Naive B cell (primary cell): ENCODE results near the gene BRPF1. TPM values are rescaled to one million over a fixed set of nuclear protein-coding genes. Genes with fewer than 3 reads are reported as not detected.

Experiments
- ATAC-seq, 2 donors: fragments of 150-1000 bp; cut with Tn5 transposase; 2 replicates each; pipeline ENCODE4 v1.10.0; 2021; ENCODE audit warnings: low read depth in 2 of 2, mild to moderate bottlenecking in 2 of 2, moderate library complexity in 2 of 2
- DNase-seq: peaks from one replicate; pipeline ENCODE4 v3.0.0; 2022
- H3K27ac Mint-ChIP-seq, 6 donors: one replicate each; pipeline ENCODE4 v1.8.0; 2020 to 2022; ENCODE audit warnings: mild to moderate bottlenecking in 6 of 6, mixed read lengths in 6 of 6, moderate library complexity in 5 of 6, inconsistent platforms in 2 of 6
- H3K27me3 Mint-ChIP-seq, 3 donors: one replicate each; pipeline ENCODE4 v1.8.0; 2021 to 2022; ENCODE audit warnings: mixed read lengths in 3 of 3, mild to moderate bottlenecking in 1 of 3
- H3K36me3 Mint-ChIP-seq, 2 donors: one replicate each; pipeline ENCODE4 v1.8.0; 2020 to 2022; ENCODE audit warnings: mixed read lengths in 2 of 2, inconsistent platforms in 1 of 2, mild to moderate bottlenecking in 1 of 2
- H3K4me1 Mint-ChIP-seq, 3 donors: one replicate each; pipeline ENCODE4 v1.8.0; 2020 to 2022; ENCODE audit warnings: mixed read lengths in 3 of 3, inconsistent platforms in 1 of 3, mild to moderate bottlenecking in 1 of 3, moderate library complexity in 1 of 3
- H3K4me3 Mint-ChIP-seq, 8 donors: one replicate each; pipeline ENCODE4 v1.8.0; 2020 to 2022; ENCODE audit warnings: mild to moderate bottlenecking in 8 of 8, mixed read lengths in 8 of 8, moderate library complexity in 8 of 8, inconsistent platforms in 2 of 8
- H3K9me3 Mint-ChIP-seq, 7 donors: one replicate each; pipeline ENCODE4 v1.8.0; 2020 to 2022; ENCODE audit warnings: mixed read lengths in 7 of 7, mild to moderate bottlenecking in 5 of 7, inconsistent platforms in 2 of 7, moderate library complexity in 1 of 7
- polyA plus RNA-seq, 6 donors: library from polyadenylated mRNA; unstranded; fragments of 300-500 nt; fragmentation: Illumina TruSeq; gene quantifications; one replicate each; pipeline ENCODE4 v1.2.3, GENCODE V29; 2021; ENCODE audit warnings: low read depth in 6 of 6

Gene BRPF1
- polyA plus RNA-seq, 6 donors from 2014 or later: 3.0 to 22.0 (median 9.0) TPM

- peaks cover 18 to 21% of the 10 kb centered on the region in 2 donors for H3K36me3 Mint-ChIP-seq
- H3K4me1 Mint-ChIP-seq: peaks cover 55 to 73% (median 57%) of the 10 kb centered on the region in 3 donors
Measured at GRCh38 chr3:9794400-9794799, 62.9 kb downstream of the BRPF1 start.

GRCh38 chr3:9795207-9795606 lies 63.7 kb downstream of the BRPF1 start:
- Mint-ChIP-seq H3K4me1 (peaks cover 51 to 71% (median 53%) of the 10 kb centered on the region in 3 donors), H3K27ac (peak overlapping the region; percentile 86 to 99 (median 90)), H3K27me3 (no peaks in the 10 kb centered on the region), H3K9me3 (no peaks in the 10 kb centered on the region), H3K36me3 (peaks cover 12 to 13% of the 10 kb centered on the region in 2 donors), H3K4me3 (peak overlapping the region; percentile 77 to 100 (median 95))
- peak; percentile 63 to 65 for ATAC-seq
- peak; percentile 75 for DNase-seq

More at GRCh38 chr3:9794400-9794799, 62.9 kb downstream of the BRPF1 start:
- Mint-ChIP-seq H3K4me3 (peak overlapping the region; percentile 94 to 100 (median 97)), H3K27me3 (no peaks in the 10 kb centered on the region), H3K9me3 (no peaks in the 10 kb centered on the region), H3K27ac (peak overlapping the region in 5 of 6 donors; percentile 86 to 99 (median 93))
- no peak for DNase-seq
- ATAC-seq: no peak

GRCh38 chr3:9797196-9797945 lies 65.8 kb downstream of the BRPF1 start:
- Mint-ChIP-seq H3K27me3 (no peaks in the 10 kb centered on the region), H3K4me3 (peak overlapping the region in 2 of 8 donors; percentile 6 to 43), H3K4me1 (peaks cover 35 to 54% (median 37%) of the 10 kb centered on the region in 3 donors), H3K27ac (peak overlapping the region; percentile 12 to 99 (median 66)), H3K9me3 (no peaks in the 10 kb centered on the region), H3K36me3 (peaks cover 7 to 10% of the 10 kb centered on the region in 2 donors)
- ATAC-seq (no peak), DNase-seq (no peak)

Other genes with a start within 250 kb of the BRPF1 start
- gene LHFPL4, start 177.9 kb upstream of the BRPF1 start, polyA plus RNA-seq: under 1 TPM in 4 of 6 donors, not detected in 2; 0.06 to 0.30 (median 0.21) TPM
- gene MTMR14, start 82.2 kb upstream of the BRPF1 start, polyA plus RNA-seq: 100 to 1,000 TPM in 1 of 6 donors, 10 to 100 TPM in 5; 78.2 to 148 (median 91.4) TPM
- gene CPNE9, start 27.9 kb upstream of the BRPF1 start, polyA plus RNA-seq: not detected
- gene OGG1, start 18.2 kb downstream of the BRPF1 start, polyA plus RNA-seq: 10 to 100 TPM; 23.2 to 35.1 (median 30.1) TPM
- 1 to 10 TPM in 3 of 6 donors, under 1 TPM in 2, not detected in 1; 0.26 to 2.3 (median 1.2) TPM for gene CAMK1, start 38.2 kb downstream of the BRPF1 start, polyA plus RNA-seq
- gene TADA3, start 60.7 kb downstream of the BRPF1 start, polyA plus RNA-seq: 10 to 100 TPM; 39.7 to 67.1 (median 45.6) TPM
- 100 to 1,000 TPM; 263 to 316 (median 286) TPM for gene ARPC4, start 61.3 kb downstream of the BRPF1 start, polyA plus RNA-seq
- 1 to 10 TPM in 5 of 6 donors, not detected in 1; 2.7 to 7.6 (median 3.4) TPM for gene TTLL3, start 78.5 kb downstream of the BRPF1 start, polyA plus RNA-seq
- 10 to 100 TPM; 56.7 to 76.4 (median 65.2) TPM for gene RPUSD3, start 112.3 kb downstream of the BRPF1 start, polyA plus RNA-seq
- under 1 TPM in 1 of 6 donors, not detected in 5; 0.36 TPM for gene CIDEC, start 148.5 kb downstream of the BRPF1 start, polyA plus RNA-seq
- 10 to 100 TPM; 53.2 to 70.4 (median 59.7) TPM for gene JAGN1, start 158.9 kb downstream of the BRPF1 start, polyA plus RNA-seq
- gene IL17RE, start 171.1 kb downstream of the BRPF1 start, polyA plus RNA-seq: not detected
- 1 to 10 TPM; 3.9 to 9.1 (median 7.6) TPM for gene IL17RC, start 185.4 kb downstream of the BRPF1 start, polyA plus RNA-seq
- gene CRELD1, start 202.1 kb downstream of the BRPF1 start, polyA plus RNA-seq: 10 to 100 TPM; 16.5 to 60.6 (median 27.5) TPM
- gene PRRT3, start 220.7 kb downstream of the BRPF1 start, polyA plus RNA-seq: under 1 TPM; 0.22 to 0.82 (median 0.52) TPM